NAMALWA (cell line): ENCODE data around the gene C11orf71.

Source experiments
- DNase-seq: peaks from one replicate; pipeline ENCODE4 v3.0.0-alpha.2; 2015; ENCODE audit warnings: low spot score

C11orf71 gene

DNA sequence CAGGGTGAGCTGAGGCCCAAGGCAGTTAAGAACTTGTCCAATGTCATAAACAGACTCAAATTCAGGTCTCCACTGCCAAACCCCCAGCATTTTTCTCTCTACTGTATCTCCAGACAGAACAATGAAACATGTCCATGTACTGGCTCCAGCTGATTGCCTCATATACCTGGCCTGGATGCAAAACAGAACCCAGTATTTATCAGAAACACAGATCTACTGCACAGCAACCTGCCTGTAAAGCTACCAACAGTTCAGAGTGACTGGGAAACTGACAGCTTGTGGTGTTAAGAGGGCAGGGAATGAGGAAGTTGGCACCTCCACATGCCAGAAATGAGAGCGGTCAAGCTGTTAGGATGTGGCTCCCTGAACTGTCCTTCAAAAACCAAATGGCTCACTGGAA, 41.6 kb downstream of the C11orf71 start:
- no peak for DNase-seq

DNA sequence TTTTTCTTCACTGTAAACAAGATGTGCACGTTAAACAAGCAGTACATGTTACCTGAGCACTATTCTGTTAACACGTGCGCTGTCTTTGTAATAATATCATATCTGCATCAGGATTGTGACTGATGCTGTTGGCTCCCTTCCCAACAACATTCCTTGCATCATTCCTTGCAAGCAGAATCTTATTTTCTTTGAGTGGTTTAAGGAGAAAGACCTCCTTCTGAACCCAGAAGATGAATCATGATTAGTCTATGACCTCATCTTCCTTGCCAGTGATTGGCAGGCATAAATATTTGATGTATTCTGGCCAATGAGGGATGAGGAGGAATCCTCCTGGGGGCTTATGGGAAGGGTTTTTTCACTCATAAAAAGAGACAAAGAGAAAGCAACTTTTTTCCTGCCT, 46.2 kb downstream of the C11orf71 start:
- peak; percentile 9 for DNase-seq

DNA sequence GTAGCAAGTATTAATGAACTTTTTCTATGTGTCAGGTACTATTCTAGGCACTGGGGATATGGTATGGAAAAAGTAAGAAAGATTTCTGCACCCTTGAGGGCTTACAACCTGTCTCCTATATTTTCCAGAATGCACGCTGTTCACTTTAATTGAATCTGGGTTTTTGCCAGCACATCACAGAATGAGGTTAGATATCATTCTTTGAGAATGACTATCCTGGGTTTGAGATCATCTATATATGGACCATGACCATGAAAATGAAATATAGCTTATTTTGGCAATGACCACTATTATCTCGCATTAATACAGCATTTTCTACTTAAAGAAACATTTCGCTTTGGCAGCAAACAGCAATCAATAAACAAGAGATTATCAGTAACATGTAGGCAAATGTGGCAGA, 46.9 kb downstream of the C11orf71 start:
- no peak for DNase-seq

DNA sequence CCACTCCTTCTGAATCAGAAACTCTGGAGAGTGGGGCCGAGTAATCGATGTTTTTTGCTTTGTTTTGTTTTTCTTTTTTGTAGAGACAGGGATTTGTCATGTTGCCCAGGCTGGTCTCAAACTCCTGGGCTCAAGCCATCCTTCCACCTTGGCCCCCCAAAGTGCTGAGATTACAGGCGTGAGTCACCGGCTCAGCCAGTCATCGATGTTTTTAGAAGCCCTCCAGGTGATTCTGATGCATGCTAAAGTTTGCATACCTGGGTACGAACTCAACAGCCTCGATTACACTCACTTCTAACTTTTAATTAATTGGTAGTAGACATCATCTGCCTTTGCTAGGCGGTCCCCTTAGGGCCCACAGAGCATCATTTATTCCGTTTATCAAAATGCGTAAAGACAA, 50.3 kb downstream of the C11orf71 start:
- DNase-seq, result no peak
